HepG2 (cell line): Measurements from ENCODE around the gene MT4. TPM values are rescaled to one million over a fixed set of nuclear protein-coding genes. Genes with fewer than 3 reads are reported as not detected.

Source experiments
- CREM ChIP-seq, 2 experiments: sonication (generic) in 1 of 2; formaldehyde crosslinking in 1 of 2; IDR thresholded peaks; 2 replicates each; pipeline versions ENCODE4 v1.4.0 to v1.6.1; 2016 to 2020; ENCODE audit warnings: antibody characterized with exemption in 1 of 2, mild to moderate bottlenecking in 1 of 2, missing genetic modification reagents in 1 of 2
- HOXD1 ChIP-seq: sonication (generic); formaldehyde crosslinking; IDR thresholded peaks from 2 replicates; pipeline ENCODE4 v1.5.0; 2020; ENCODE audit warnings: missing genetic modification reagents
- ISL2 ChIP-seq: sonication (generic); formaldehyde crosslinking; IDR thresholded peaks from 2 replicates; pipeline ENCODE4 v1.5.0; 2020; ENCODE audit warnings: missing genetic modification reagents
- JUN ChIP-seq: sonication (generic); formaldehyde crosslinking; IDR thresholded peaks from 2 replicates; pipeline ENCODE4 v1.4.0; 2020; ENCODE audit warnings: mild to moderate bottlenecking, missing genetic modification reagents
- KDM2A ChIP-seq: sonication (generic); formaldehyde crosslinking; IDR thresholded peaks from 2 replicates; pipeline ENCODE4 v1.4.0; 2020; ENCODE audit warnings: low read depth, missing genetic modification reagents, borderline replicate concordance
- KDM5B ChIP-seq: sonication (generic); formaldehyde crosslinking; IDR thresholded peaks from 2 replicates; pipeline ENCODE4 v1.4.0; 2020; ENCODE audit warnings: missing genetic modification reagents, mild to moderate bottlenecking, borderline replicate concordance
- KDM6A ChIP-seq: IDR thresholded peaks from 2 replicates; pipeline ENCODE4 v1.6.1; 2016; ENCODE audit warnings: low read depth
- MAZ ChIP-seq, 2 experiments: sonication (generic) in 1 of 2; formaldehyde crosslinking in 1 of 2; IDR thresholded peaks; 2 replicates each; pipeline versions ENCODE4 v1.5.0 to v1.6.1; 2012 to 2020; ENCODE audit warnings: low read depth in 2 of 2, mild to moderate bottlenecking in 2 of 2, borderline replicate concordance in 1 of 2, improper control_type of control experiment in 1 of 2, low read length in 1 of 2, missing genetic modification reagents in 1 of 2, moderate library complexity in 1 of 2
- MEIS2 ChIP-seq: sonication (generic); formaldehyde crosslinking; IDR thresholded peaks from 2 replicates; pipeline ENCODE4 v1.9.0; 2021; ENCODE audit warnings: mild to moderate bottlenecking, missing genetic modification reagents
- NCOA2 ChIP-seq: sonication (generic); formaldehyde crosslinking; IDR thresholded peaks from 2 replicates; pipeline ENCODE4 v1.8.0; 2022; ENCODE audit warnings: inconsistent platforms
- NFKBIZ ChIP-seq: IDR thresholded peaks from 2 replicates; pipeline ENCODE4 v1.6.1; 2018; ENCODE audit warnings: missing genetic modification reagents, missing compliant biosample characterization
- PHF21A ChIP-seq: sonication (generic); formaldehyde crosslinking; IDR thresholded peaks from 2 replicates; pipeline ENCODE4 v1.5.0; 2020; ENCODE audit warnings: mild to moderate bottlenecking, missing genetic modification reagents
- SIN3A ChIP-seq: IDR thresholded peaks from 2 replicates; pipeline ENCODE4 v1.6.1; 2011; ENCODE audit warnings: low read depth, mild to moderate bottlenecking, control low read depth, low read length, borderline replicate concordance
- STAG1 ChIP-seq: sonication (generic); formaldehyde crosslinking; IDR thresholded peaks from 2 replicates; pipeline ENCODE4 v1.4.0; 2020; ENCODE audit warnings: missing genetic modification reagents
- ZNF318 ChIP-seq: sonication (generic); formaldehyde crosslinking; IDR thresholded peaks from 2 replicates; pipeline ENCODE4 v1.4.0; 2020; ENCODE audit warnings: mild to moderate bottlenecking, missing genetic modification reagents
- ZNF343 ChIP-seq: sonication (generic); formaldehyde crosslinking; IDR thresholded peaks from 2 replicates; pipeline ENCODE4 v1.4.0; 2020; ENCODE audit warnings: mild to moderate bottlenecking, missing genetic modification reagents
- ZNF552 ChIP-seq: sonication (generic); formaldehyde crosslinking; IDR thresholded peaks from 2 replicates; pipeline ENCODE4 v1.9.0; 2022; ENCODE audit warnings: missing genetic modification reagents, mild to moderate bottlenecking, borderline replicate concordance
- ZSCAN31 ChIP-seq: sonication (generic); formaldehyde crosslinking; IDR thresholded peaks from 2 replicates; pipeline ENCODE4 v1.5.0; 2020; ENCODE audit warnings: low read depth, mild to moderate bottlenecking, missing genetic modification reagents
- polyA plus RNA-seq, 8 experiments: library from polyadenylated mRNA; depleted of rRNA in 3 of 8; stranded (reverse) in 7 of 8; unstranded in 1 of 8; fragments of >200 nt; fragmentation: Illumina TruSeq in 4 of 8; extraction: Trizol in 4 of 8; gene quantifications; 2 replicates each; pipeline versions ENCODE4 v1.2.1 to v1.2.3, GENCODE V29; 2011 to 2016; ENCODE audit warnings: low read depth in 4 of 8, missing spikeins in 1 of 8, mixed read lengths in 1 of 8; ENCODE audit not compliant: insufficient read depth in 1 of 8
- total RNA-seq, 5 experiments: library from RNA; depleted of rRNA; stranded (reverse); fragments of >200 nt; fragmentation: Illumina TruSeq; extraction: Trizol; gene quantifications; 2 replicates each; pipeline ENCODE4 v1.2.3, GENCODE V29; 2016; ENCODE audit warnings: low read depth in 1 of 5
- TF ChIP-seq, protein P1 (sequence below): sonication (generic); formaldehyde crosslinking; IDR thresholded peaks from 2 replicates; pipeline ENCODE4 v1.4.0; 2020; ENCODE audit warnings: mild to moderate bottlenecking, missing genetic modification reagents

The MT4 gene
- total and polyA plus RNA-seq, 2 of the 13 experiments (the other 11 are each of a cell fraction or from before 2014, with no cell fraction given) = not detected

DNA sequence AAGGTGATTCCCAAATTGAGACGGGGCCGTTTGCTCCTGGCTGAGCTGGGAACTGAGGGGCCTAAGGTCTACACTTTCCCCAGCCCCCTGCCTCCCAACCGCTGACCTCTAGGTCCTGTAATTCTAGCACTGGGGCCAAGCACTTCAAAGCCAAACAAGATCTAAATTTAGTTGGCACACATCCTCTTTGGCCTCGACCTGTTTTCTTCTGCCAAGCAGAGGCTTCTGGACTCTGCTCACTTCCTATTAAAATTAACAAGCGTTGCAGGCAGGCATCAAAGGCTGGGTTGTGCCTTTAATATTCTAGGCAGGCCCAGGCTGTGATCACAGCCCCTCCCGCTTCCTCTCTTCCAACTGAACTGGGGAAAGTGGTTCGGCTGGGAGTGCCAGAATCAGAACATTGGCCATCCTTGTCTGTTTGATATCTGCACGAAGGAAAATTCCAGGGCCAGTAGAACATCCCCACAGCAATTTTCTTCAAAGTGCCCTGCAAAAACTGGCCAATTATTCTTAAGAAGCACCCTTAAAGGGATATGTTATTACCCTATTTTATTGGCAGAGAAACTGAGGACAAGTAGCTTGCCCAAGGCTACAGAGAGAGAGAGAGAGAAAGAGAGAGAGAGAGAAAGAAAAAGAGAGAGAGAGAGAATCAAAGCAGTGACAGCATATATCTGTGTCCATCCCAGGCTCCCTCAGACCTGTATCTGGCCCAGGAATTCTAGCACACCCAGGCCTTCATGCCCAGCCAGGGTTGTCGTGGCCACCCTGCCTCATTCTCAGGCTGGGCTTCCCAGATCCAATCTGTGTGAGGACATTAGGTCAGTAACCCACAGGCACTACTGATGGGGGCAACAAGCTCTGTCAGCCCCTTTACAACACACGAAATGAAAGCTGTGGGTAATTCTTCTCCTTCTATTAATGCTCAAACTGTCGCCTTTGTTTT, 12.8 kb upstream of the MT4 start (continued):
- TF ChIP-seq SIN3A (no peak), ZSCAN31 (CRISPR knock-in tag) (peak; percentile 21; the same call in 1 of the 2 replicates), MAZ (IDR thresholded peaks at IDR 0.05; ENCODE audit: borderline replicate concordance, low read depth, low read length) (no peak), MAZ (CRISPR knock-in tag; IDR thresholded peaks at IDR 0.05; ENCODE audit: low read depth) (0 out of 2 replicates have a peak, but pooled peaks have one; percentile 38), ZNF552 (CRISPR knock-in tag) (peak; percentile 38; the same call in 1 of the 2 replicates), ZNF343 (peak; percentile 51; the same call in 1 of the 2 replicates), KDM6A (CRISPR knock-in tag) (peak; percentile 92), JUN (CRISPR knock-in tag) (peak; percentile 54; the same call in 1 of the 2 replicates), NFKBIZ (0 out of 2 replicates have a peak, but pooled peaks have one; percentile 37), NCOA2 (CRISPR knock-in tag) (peak; percentile 90), KDM2A (CRISPR knock-in tag) (no peak), CREM (IDR thresholded peaks at IDR 0.05) (peak; percentile 76), CREM (CRISPR knock-in tag; IDR thresholded peaks at IDR 0.05) (no peak), MEIS2 (CRISPR knock-in tag) (peak; percentile 77), ISL2 (CRISPR knock-in tag) (peak; percentile 85), HOXD1 (CRISPR knock-in tag) (peak; percentile 76; the same call in 1 of the 2 replicates), KDM5B (0 out of 2 replicates have a peak, but pooled peaks have one; percentile 48), STAG1 (CRISPR knock-in tag) (0 out of 2 replicates have a peak, but pooled peaks have one; percentile 8), ZNF318 (0 out of 2 replicates have a peak, but pooled peaks have one; percentile 50), PHF21A (CRISPR knock-in tag) (peak; percentile 93)
- TF ChIP-seq, protein P1, sequence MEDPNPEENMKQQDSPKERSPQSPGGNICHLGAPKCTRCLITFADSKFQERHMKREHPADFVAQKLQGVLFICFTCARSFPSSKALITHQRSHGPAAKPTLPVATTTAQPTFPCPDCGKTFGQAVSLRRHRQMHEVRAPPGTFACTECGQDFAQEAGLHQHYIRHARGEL (CRISPR knock-in tag) = no peak
